GM21360 (cell line): ENCODE measurements around the gene WDR26.
"Not testable (repeated sequence)": the region's sequence is repeated elsewhere in the genome, so short reads cannot be mapped to it uniquely, and the experiment has no call there.

Source experiments
- ATAC-seq: cut with Tn5 transposase; IDR thresholded peaks from one replicate; pipeline ENCODE4 v1.9.1; 2021; ENCODE audit warnings: mild to moderate bottlenecking, moderate library complexity; ENCODE audit not compliant: unreplicated experiment

WDR26 gene

DNA sequence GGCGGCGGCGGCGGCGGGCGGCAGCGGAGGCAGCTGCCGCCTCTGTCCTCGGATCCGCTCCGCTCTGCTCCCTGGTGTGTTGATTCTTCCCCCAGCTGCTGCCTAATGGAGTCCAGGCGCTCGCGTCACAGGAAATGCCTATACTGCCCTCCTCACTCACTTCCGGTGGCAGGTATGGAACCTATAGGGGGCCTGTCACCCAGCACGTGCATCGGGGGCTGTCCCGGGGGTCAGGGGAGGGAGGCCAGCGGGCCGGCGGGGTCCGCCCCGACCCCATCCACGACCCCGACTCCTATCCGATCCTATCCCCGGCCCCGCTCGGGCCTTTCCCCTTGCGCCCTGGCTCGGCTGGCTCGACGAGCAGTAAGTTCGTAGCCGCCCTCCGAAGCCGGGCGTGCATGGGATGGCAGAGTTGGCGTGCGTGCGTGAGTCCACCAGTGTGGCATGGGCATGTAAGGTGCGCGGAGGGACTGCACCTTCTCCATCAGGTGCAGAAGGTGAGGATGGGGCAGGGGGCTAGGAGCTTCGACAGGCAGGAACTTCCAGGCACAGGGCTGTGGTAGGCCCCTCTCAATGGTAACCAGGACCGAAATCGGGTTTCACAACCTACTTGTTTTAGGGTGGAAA is at the start of gene WDR26:
Gene WDR26, minus strand, starts transcription at position 107 of the 627 bp plus-strand sequence.
- ATAC-seq = peak; percentile 88

DNA sequence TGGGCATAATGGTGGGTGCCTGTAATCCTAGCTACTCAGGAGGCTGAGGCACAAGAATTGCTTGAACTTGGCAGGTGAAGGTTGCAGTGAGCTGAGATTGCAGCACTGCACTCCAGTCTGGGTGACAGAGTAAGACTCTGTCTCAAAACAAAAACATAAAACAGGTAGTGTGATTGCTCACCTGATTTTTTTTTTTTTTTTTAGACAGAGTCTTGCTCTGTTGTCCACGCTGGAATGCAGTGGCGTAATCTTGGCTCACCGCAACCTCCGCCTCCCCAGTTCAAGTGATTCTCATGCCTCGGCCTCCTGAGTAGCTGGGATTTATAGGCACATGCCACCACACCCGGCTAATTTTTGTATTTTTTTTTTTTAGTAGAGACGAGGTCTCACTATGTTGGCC is 48.6 kb upstream of the WDR26 start:
- ATAC-seq = not testable (repeated sequence)

DNA sequence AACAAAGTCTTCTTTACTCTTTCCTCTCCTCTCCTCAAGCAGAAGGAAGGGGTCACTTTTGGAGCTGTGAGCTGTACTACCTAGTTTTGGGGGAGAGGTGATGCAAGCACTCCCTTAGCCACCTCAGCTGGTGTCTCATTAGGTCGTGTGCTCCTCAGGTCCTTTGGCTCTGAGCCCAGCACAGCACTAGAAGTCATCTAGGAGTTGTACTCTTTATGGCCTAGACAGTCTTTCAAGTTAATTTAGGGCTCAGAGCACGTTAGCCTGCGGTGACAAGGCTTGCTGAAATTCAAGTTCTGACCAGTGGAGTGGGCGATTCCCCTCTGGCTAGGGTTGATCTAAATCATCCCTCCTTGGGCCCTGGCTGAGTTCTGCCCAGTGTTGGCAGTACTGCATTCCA is 48.0 kb upstream of the WDR26 start:
- ATAC-seq = no peak

GRCh38 chr1:224481601-224482000 is 47.0 kb upstream of the WDR26 start:
- no peak for ATAC-seq

GRCh38 chr1:224480888-224481459 is 46.4 kb upstream of the WDR26 start:
- ATAC-seq = not testable (repeated sequence)

- not testable (repeated sequence) for ATAC-seq
Observed at GRCh38 chr1:224480200-224480599, 45.6 kb upstream of the WDR26 start.

DNA sequence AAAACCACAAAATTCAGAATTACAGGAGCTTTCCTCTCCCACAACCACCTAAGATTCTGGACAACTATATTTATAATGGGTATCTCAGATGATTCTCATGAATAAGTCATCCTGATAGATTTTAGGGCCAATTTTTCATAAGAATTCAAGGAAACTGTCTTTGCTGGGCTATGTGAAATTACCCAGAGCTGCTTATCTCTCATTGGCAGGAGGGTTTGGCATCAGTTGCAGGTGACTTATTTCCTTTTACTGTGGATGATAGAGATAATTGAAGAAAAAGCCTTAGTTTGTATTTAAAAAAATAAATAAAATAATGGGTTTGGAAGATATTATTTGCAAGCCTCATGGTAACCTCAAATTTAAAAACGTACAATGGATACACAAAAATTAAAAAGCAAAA is 38.2 kb upstream of the WDR26 start:
- no peak for ATAC-seq

DNA sequence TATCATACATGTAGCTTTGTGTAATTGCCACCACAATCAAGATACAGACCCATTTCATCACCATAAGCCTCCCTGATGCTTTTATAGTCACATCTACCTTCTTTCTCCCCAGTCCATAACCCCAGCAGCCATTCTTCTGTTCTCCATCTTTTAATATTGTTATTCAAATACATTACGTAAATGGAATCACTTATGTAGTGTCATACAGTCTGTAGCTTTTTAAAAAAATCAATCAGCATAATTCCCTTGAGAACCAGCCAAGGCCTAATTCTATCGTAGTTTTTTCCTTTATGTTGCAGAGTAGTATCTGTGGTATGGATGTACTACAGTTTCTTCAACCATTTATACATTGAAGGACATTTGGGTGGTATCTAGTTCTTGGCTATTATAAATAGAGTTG is 31.6 kb upstream of the WDR26 start:
- ATAC-seq = no peak

DNA sequence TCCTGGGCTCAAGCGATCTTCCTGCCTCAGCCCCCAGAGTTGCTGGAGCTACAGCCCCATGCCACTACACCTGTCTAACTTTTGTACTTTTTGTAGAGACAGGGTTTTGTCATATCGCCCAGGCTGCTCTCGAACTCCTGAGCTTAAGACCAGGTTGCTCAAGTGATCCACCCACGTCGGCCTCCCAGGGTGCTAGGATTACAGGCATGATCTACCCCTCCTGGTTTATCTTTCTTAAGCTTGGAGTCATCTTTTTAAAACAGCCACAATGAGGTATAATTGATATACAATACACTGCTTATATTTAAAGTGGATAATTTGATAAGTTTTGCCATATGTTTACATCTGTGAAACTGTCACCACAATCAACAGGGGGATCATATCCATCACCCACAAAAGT is 25.4 kb upstream of the WDR26 start:
- no peak for ATAC-seq

- no peak for ATAC-seq
Observed at GRCh38 chr1:224458996-224459395, 24.4 kb upstream of the WDR26 start.

- no peak for ATAC-seq
Observed at GRCh38 chr1:224458296-224458695, 23.7 kb upstream of the WDR26 start.

- ATAC-seq = no peak
Observed at GRCh38 chr1:224457782-224458144, 23.2 kb upstream of the WDR26 start.

DNA sequence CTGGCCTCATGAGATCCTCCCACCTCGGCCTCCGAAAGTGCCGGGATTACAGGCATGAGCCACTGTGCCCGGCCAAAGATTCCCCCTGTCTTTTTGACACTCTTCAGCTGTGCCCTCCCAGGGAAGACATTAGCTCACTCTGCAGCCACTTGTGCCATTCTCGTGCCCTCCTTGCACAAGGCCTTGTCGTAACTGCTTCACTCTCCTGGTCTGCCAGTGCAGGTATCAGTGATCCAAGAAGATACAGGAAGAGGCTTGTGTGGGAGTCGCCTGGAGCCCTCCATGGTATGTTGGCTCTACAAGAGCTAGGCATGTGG is 22.0 kb upstream of the WDR26 start:
- no peak for ATAC-seq

- ATAC-seq = no peak
Observed at GRCh38 chr1:224454402-224455055, 19.9 kb upstream of the WDR26 start.

DNA sequence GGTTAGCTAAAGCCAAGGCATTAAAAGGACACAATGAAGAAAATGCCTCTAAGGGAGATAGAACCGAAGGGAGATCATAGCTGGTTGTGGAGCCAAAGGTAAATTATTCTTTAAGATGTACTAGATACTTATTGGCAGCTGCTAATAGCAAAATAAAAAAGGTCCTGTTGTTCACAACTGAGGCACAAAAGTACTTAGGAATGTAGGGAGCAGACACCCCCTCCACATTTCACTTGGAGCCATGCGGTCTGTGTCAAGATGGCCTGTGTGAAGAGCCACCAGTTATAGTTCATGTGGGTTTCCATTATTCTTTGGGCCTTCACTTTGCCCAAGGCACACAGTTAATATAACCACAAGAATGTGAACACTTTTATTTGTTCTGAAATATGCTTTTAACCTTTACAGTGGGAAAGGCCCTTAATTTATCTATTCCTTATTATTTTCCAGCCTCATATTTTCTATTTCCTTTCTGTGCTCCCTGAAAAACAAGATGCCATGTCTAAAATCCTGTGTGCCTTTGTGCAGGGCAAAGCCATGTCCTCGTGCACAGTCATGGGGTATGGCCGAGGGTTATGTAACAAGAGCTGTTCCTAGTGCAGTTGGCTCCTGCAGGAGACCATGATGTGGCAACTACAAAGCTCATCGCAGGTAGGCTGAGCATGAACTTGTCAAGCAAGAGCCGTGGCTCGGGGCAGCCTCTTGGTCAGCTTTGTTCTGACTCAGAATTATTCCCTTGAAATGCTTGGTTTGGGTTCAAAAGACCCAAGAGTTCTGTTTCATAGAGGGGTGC is 16.2 kb upstream of the WDR26 start:
- ATAC-seq = no peak

- ATAC-seq = no peak
Observed at GRCh38 chr1:224450159-224450558, 15.6 kb upstream of the WDR26 start.

GRCh38 chr1:224448453-224449017 is 13.9 kb upstream of the WDR26 start:
- ATAC-seq = no peak

DNA sequence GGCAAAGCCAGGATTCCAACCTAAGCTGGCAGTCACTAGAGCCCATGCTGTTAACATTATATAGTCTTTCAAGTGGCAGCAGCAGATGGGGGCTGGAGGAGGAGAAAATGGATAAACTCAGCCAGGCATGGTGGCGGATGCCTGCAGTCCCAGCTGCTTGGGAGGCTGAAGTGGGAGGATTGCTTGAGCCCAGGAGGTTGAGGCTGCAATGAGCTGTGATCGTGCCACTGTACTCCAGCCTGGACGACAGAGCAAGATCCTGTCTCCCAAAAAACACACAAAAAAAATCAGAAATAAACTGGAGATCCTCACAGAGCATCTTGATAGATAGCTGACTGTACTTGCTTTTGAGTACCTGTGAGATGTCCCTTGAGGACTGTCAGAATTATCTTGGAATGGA is 13.4 kb upstream of the WDR26 start:
- ATAC-seq = no peak

DNA sequence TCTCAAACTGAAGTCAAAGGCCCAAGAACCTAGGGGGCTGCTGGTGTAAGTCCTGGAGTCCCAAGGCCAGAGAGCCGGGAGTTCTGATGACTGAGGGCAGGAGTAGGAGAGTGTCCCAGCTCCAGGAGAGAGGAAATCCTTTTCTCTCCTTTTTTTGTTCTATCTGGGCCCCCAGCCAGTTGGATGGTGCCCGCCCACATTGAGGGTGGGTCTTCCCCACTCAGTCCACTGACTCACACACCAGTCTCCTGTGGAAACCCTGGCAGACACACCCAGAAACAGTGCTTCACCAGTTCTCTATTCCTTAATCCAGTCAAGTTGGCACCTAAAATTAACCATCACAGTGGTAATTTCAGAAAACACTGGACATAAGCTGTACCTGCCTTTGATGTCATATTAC is 12.7 kb upstream of the WDR26 start:
- no peak for ATAC-seq

DNA sequence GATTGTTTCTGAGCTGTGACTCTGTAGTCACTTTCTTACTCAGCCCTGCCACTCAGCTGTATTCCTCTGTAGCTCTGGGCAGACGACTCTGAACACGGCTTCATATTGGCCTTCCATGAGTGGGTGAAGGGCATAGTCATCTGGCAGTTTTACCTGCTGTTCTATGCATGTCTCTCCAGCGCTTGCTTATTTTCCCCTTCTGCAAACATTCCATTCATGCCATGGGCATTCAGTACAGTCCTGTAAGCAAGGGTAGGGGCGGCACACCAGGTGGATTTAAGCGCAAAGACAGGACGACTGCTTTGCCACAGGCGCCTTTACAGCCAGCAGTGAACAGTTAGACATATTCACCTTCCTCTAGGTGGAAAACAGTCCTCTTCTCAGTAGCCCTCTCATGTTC is 4.4 kb upstream of the WDR26 start:
- ATAC-seq = no peak

GRCh38 chr1:224435999-224436398 is 1.4 kb upstream of the WDR26 start:
- no peak for ATAC-seq

DNA sequence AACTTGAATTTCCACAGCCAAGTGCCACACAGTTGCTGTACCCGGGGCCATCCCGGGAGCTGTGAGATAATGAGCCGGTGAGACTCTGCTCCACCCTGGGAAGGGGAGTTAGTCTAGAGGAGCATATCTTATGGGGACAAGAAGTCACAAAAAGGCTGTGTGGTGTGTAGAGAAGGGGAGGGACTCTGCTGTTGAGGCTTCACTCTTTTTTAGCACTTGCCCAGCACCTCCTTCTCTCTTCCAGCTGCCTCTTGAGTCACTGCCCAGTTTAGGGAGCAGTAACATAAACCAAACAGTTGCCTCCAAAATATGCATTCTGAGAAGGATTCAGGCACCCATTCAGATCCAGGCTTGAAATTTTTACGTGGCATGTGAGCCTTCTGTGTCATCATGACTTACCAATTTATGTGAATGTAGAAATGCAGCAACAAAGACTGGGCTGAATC is 744 bp upstream of the WDR26 start:
- ATAC-seq = peak; percentile 8
